SK-N-SH (cell line): ENCODE measurements around the gene HS2ST1. TPM values are rescaled to one million over a fixed set of nuclear protein-coding genes. Genes with fewer than 3 reads are reported as not detected.
"Not testable (repeated sequence)": the region's sequence is repeated elsewhere in the genome, so short reads cannot be mapped to it uniquely, and the experiment has no call there.

Experiments
- CTCF ChIA-PET: fragments of 300-600, 350-600 bp; formaldehyde crosslinking; extraction: SDS; loops from one replicate; lab custom pipeline; 2021; lab: Yijun Ruan, JAX
- POLR2A ChIA-PET: fragments of 350-600 bp; sonication (Branson Sonifier 250); formaldehyde crosslinking; extraction: SDS; loops from one replicate; lab custom pipeline; 2020; ENCODE audit warnings: antibody characterized with exemption, inconsistent platforms; lab: Yijun Ruan, JAX
- DNase-seq: peaks from one replicate; pipeline ENCODE4 v3.0.0; 2012
- H2AFZ ChIP-seq: fragments of 200-600 bp; sonication (generic); 2 replicates; pipeline ENCODE4 v1.8.1; 2016; ENCODE audit warnings: antibody characterized with exemption, mild to moderate bottlenecking, low read depth
- H3F3A ChIP-seq: fragments of 200-600 bp; sonication (generic); replicated peaks from 2 replicates; pipeline ENCODE3; 2016; ENCODE audit warnings: antibody characterized with exemption, mild to moderate bottlenecking; ENCODE audit not compliant: insufficient read depth
- H3K27ac ChIP-seq, 2 experiments: fragments of 200-500 bp in 1 of 2; fragments of 200-600 bp in 1 of 2; sonication (Bioruptor generic) in 1 of 2; sonication (generic), shearing (Covaris generic) in 1 of 2; 2 replicates each; pipeline versions ENCODE4 v1.5.1 to v1.6.1; 2014 to 2016; ENCODE audit warnings: low read depth in 2 of 2, inconsistent platforms in 1 of 2, low read length in 1 of 2, mild to moderate bottlenecking in 1 of 2, mixed read lengths in 1 of 2
- H3K27me3 ChIP-seq: fragments of 200-600 bp; sonication (generic), shearing (Covaris generic); 2 replicates; pipeline ENCODE4 v1.6.1; 2016; ENCODE audit warnings: mixed run types; ENCODE audit not compliant: insufficient read depth
- H3K36me3 ChIP-seq, 2 experiments: fragments of 200-500 bp in 1 of 2; fragments of 200-600 bp in 1 of 2; sonication (Bioruptor generic) in 1 of 2; sonication (generic) in 1 of 2; replicated peaks in 1 of 2; 2 replicates each; pipeline versions ENCODE3 to v1.5.1; 2014 to 2016; ENCODE audit warnings: low read length in 1 of 2, mild to moderate bottlenecking in 1 of 2; ENCODE audit not compliant: insufficient read depth in 2 of 2, control insufficient read depth in 1 of 2
- H3K4me1 ChIP-seq, 2 experiments: fragments of 200-500 bp in 1 of 2; fragments of 200-600 bp in 1 of 2; sonication (Bioruptor generic) in 1 of 2; sonication (generic), shearing (Covaris generic) in 1 of 2; 2 replicates each; pipeline versions ENCODE4 v1.5.1 to v1.6.1; 2014 to 2016; ENCODE audit warnings: low read depth in 1 of 2, low read length in 1 of 2, mixed run types in 1 of 2; ENCODE audit not compliant: insufficient read depth in 2 of 2, control insufficient read depth in 1 of 2
- H3K4me2 ChIP-seq: fragments of 200-600 bp; sonication (generic), shearing (Covaris generic); 2 replicates; pipeline ENCODE4 v1.6.1; 2017; ENCODE audit warnings: mixed run types
- H3K4me3 ChIP-seq, 2 experiments: fragments of 200-500 bp in 1 of 2; fragments of 200-600 bp in 1 of 2; sonication (Bioruptor generic) in 1 of 2; sonication (generic), shearing (Covaris generic) in 1 of 2; 2 replicates each; pipeline versions ENCODE4 v1.5.1 to v1.8.1; 2014 to 2016; ENCODE audit warnings: low read depth in 2 of 2, inconsistent platforms in 1 of 2, low read length in 1 of 2, mild to moderate bottlenecking in 1 of 2, mixed read lengths in 1 of 2, moderate library complexity in 1 of 2
- H3K79me2 ChIP-seq: fragments of 200-600 bp; sonication (generic); 2 replicates; pipeline ENCODE4 v1.8.1; 2017; ENCODE audit warnings: mild to moderate bottlenecking; ENCODE audit not compliant: insufficient read depth
- H3K9ac ChIP-seq: fragments of 200-600 bp; sonication (generic); 2 replicates; pipeline ENCODE4 v1.6.1; 2017; ENCODE audit warnings: mixed run types
- H3K9me2 ChIP-seq: fragments of 200-600 bp; sonication (generic); 2 replicates; pipeline ENCODE4 v1.6.1; 2017; ENCODE audit warnings: mixed run types
- H3K9me3 ChIP-seq: fragments of 200-600 bp; sonication (generic); 2 replicates; pipeline ENCODE4 v1.6.1; 2017; ENCODE audit warnings: mixed run types, mild to moderate bottlenecking, moderate library complexity
- H4K20me1 ChIP-seq: fragments of 200-600 bp; sonication (generic); 2 replicates; pipeline ENCODE4 v1.6.1; 2017; ENCODE audit warnings: mild to moderate bottlenecking, mixed run types; ENCODE audit not compliant: insufficient read depth
- ELF1 ChIP-seq: IDR thresholded peaks from 2 replicates; pipeline ENCODE4 v1.4.0; 2012
- EP300 ChIP-seq, 2 experiments: IDR thresholded peaks; 2 replicates each; pipeline versions ENCODE4 v1.4.0 to v1.6.1; 2012; ENCODE audit warnings: borderline replicate concordance in 1 of 2, low read depth in 1 of 2, low read length in 1 of 2
- FOXM1 ChIP-seq: IDR thresholded peaks from 2 replicates; pipeline ENCODE4 v1.4.0; 2012; ENCODE audit warnings: low read depth, mild to moderate bottlenecking
- NFIC ChIP-seq: IDR thresholded peaks from 2 replicates; pipeline ENCODE4 v1.4.0; 2012; ENCODE audit warnings: borderline replicate concordance
- RAD21 ChIP-seq: IDR thresholded peaks from 2 replicates; pipeline ENCODE4 v1.6.1; 2012; ENCODE audit warnings: mild to moderate bottlenecking, low read length
- SMC3 ChIP-seq: IDR thresholded peaks from 2 replicates; pipeline ENCODE4 v1.6.1; 2012; ENCODE audit warnings: low read depth, low read length, improper control_type of control experiment
- WGBS: methylation state at CpG from one replicate; pipeline ENCODE4 v1.1.6; 2017; ENCODE audit warnings: low lambda C conversion rate; 5-methylcytosine and 5-hydroxymethylcytosine counted together
- polyA plus RNA-seq, 3 experiments: library from polyadenylated mRNA; depleted of rRNA; stranded (reverse); fragments of >200 nt; gene quantifications; 2 replicates each; pipeline ENCODE4 v1.2.3, GENCODE V29; 2012
- TF ChIP-seq, protein P1 (sequence below): fragments of 200-600 bp; sonication (generic); IDR thresholded peaks from 2 replicates; pipeline ENCODE4 v1.6.1; 2017; ENCODE audit warnings: antibody characterized with exemption, mild to moderate bottlenecking, moderate library complexity

HS2ST1 gene
- polyA plus RNA-seq, 1 of the 3 experiments (the other 2 are of a cell fraction): 16.6 TPM

GRCh38 chr1:86960548-86960947, 46.1 kb downstream of the HS2ST1 start:
- no peaks in the 10 kb centered on the region for H3K9me3 ChIP-seq
- H3F3A ChIP-seq: peaks cover 5% of the 10 kb centered on the region
- CTCF ChIA-PET: interaction anchor here (1.0 to 1.5 kb wide), 2 partner anchors 17 to 127 kb away, joined by 3 to 4 read pairs; no protein-coding TSS in a partner anchor
- H3K36me3 ChIP-seq: no peaks in the 10 kb centered on the region
- TF ChIP-seq ELF1: no peak
- no peaks in the 10 kb centered on the region for H3K27me3 ChIP-seq
- no peak for DNase-seq
- no peak overlapping the region for H3K9ac ChIP-seq
- H3K9me2 ChIP-seq: no peaks in the 10 kb centered on the region
- no peak overlapping the region for H2AFZ ChIP-seq
- H3K79me2 ChIP-seq: no peaks in the 10 kb centered on the region
- H4K20me1 ChIP-seq: no peaks in the 10 kb centered on the region
- no peak overlapping the region for H3K4me2 ChIP-seq
- H3K27ac ChIP-seq: no peak overlapping the region
- POLR2A ChIA-PET: no interaction called here
- H3K4me1 ChIP-seq: no peaks in the 10 kb centered on the region
- no peak overlapping the region for H3K4me3 ChIP-seq

DNA sequence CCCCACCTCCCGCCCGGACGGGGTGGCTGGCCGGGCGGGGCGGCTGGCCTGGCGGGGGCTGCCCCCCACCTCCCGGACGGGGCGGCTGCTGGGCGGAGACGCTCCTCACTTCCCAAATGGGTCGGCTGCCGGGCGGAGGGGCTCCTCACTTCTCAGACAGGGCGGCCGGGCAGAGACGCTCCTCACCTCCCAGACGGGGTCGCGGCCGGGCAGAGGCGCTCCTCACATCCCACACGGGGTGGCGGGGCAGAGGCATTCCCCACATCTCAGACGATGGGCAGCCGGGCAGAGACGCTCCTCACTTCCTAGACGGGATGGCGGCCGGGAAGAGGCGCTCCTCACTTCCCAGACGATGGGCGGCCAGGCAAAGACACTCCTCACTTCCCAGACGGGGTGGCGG, 49.4 kb downstream of the HS2ST1 start:
- H3K4me2 ChIP-seq, H3K36me3 ChIP-seq, DNase-seq, H3K9ac ChIP-seq, H4K20me1 ChIP-seq, H3F3A ChIP-seq, H2AFZ ChIP-seq, H3K27me3 ChIP-seq, H3K4me1 ChIP-seq, H3K4me3 ChIP-seq, POLR2A ChIA-PET, H3K9me2 ChIP-seq, H3K27ac ChIP-seq, H3K79me2 ChIP-seq, H3K9me3 ChIP-seq: not testable (repeated sequence)
- WGBS: 81% methylated on average over 7 of the region's 36 CpGs
- CTCF ChIA-PET: interaction anchor here (1.4 to 4.2 kb wide), 5 partner anchors 15 to 130 kb away, joined by 5 to 19 read pairs (median 5); no protein-coding TSS in a partner anchor

GRCh38 chr1:86965012-86965826, 50.8 kb downstream of the HS2ST1 start:
- Histone ChIP-seq H3K4me3 (no peak overlapping the region), H3K9me2 (no peaks in the 10 kb centered on the region), H3K4me1 (no peaks in the 10 kb centered on the region), H3K79me2 (peaks cover 4% of the 10 kb centered on the region), H3K9me3 (no peaks in the 10 kb centered on the region), H3F3A (peaks cover 5% of the 10 kb centered on the region), H4K20me1 (no peaks in the 10 kb centered on the region), H3K27ac (no peak overlapping the region), H3K9ac (no peak overlapping the region), H3K36me3 (no peaks in the 10 kb centered on the region), H3K4me2 (no peak overlapping the region), H3K27me3 (no peaks in the 10 kb centered on the region), H2AFZ (no peak overlapping the region)
- ChIA-PET POLR2A (no interaction called here), CTCF (interaction anchor here (0.6 to 4.2 kb wide), 15 partner anchors 10 to 137 kb away, joined by 3 to 19 read pairs (median 4); no protein-coding TSS in a partner anchor)
- WGBS: 24% methylated on average over 2 of the region's 2 CpGs
- peak; percentile 40 for DNase-seq
- TF ChIP-seq NFIC (no peak), EP300 (IDR thresholded peaks at IDR 0.05; ENCODE audit: borderline replicate concordance in 1 of 2, low read depth in 1 of 2, low read length in 1 of 2) (no peak), FOXM1 (no peak), SMC3 (peak; percentile 64), RAD21 (peak; percentile 73)
- TF ChIP-seq, protein P1, sequence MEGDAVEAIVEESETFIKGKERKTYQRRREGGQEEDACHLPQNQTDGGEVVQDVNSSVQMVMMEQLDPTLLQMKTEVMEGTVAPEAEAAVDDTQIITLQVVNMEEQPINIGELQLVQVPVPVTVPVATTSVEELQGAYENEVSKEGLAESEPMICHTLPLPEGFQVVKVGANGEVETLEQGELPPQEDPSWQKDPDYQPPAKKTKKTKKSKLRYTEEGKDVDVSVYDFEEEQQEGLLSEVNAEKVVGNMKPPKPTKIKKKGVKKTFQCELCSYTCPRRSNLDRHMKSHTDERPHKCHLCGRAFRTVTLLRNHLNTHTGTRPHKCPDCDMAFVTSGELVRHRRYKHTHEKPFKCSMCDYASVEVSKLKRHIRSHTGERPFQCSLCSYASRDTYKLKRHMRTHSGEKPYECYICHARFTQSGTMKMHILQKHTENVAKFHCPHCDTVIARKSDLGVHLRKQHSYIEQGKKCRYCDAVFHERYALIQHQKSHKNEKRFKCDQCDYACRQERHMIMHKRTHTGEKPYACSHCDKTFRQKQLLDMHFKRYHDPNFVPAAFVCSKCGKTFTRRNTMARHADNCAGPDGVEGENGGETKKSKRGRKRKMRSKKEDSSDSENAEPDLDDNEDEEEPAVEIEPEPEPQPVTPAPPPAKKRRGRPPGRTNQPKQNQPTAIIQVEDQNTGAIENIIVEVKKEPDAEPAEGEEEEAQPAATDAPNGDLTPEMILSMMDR: peak; percentile 76
